ENCODE results near the gene KHDRBS1.

The KHDRBS1 gene

GRCh38 chr1:32045772-32046171 lies 32.1 kb downstream of the KHDRBS1 start:
- H3K4me3 ChIP-seq (ENCODE audit: low read depth, low read length), result no peak overlapping the region
- no peak for TF ChIP-seq CTCF (IDR thresholded peaks at IDR 0.05; ENCODE audit: control insufficient read depth, extremely low read depth, insufficient read depth)
- no peak for DNase-seq (ENCODE audit: low read depth)

- no peak for DNase-seq (ENCODE audit: low read depth)
- no peak for TF ChIP-seq CTCF (IDR thresholded peaks at IDR 0.05; ENCODE audit: control insufficient read depth, extremely low read depth, insufficient read depth)
- H3K4me3 ChIP-seq (ENCODE audit: low read depth, low read length), result no peak overlapping the region
Observed at GRCh38 chr1:32047701-32048100, 34.0 kb downstream of the KHDRBS1 start.

GRCh38 chr1:32048440-32048839 lies 34.8 kb downstream of the KHDRBS1 start:
- no peak for TF ChIP-seq CTCF (IDR thresholded peaks at IDR 0.05; ENCODE audit: control insufficient read depth, extremely low read depth, insufficient read depth)
- no peak overlapping the region for H3K4me3 ChIP-seq (ENCODE audit: low read depth, low read length)
- no peak for DNase-seq (ENCODE audit: low read depth)

GRCh38 chr1:32051706-32052105 lies 38.0 kb downstream of the KHDRBS1 start:
- no peak for TF ChIP-seq CTCF (IDR thresholded peaks at IDR 0.05; ENCODE audit: control insufficient read depth, extremely low read depth, insufficient read depth)
- DNase-seq (ENCODE audit: low read depth), result no peak
- H3K4me3 ChIP-seq (ENCODE audit: low read depth, low read length), result no peak overlapping the region

- H3K4me3 ChIP-seq (ENCODE audit: low read depth, low read length), result no peak overlapping the region
- TF ChIP-seq CTCF (IDR thresholded peaks at IDR 0.05; ENCODE audit: control insufficient read depth, extremely low read depth, insufficient read depth), result no peak
- DNase-seq (ENCODE audit: low read depth), result no peak
Observed at GRCh38 chr1:32052887-32053286, 39.2 kb downstream of the KHDRBS1 start.

- TF ChIP-seq CTCF (IDR thresholded peaks at IDR 0.05; ENCODE audit: control insufficient read depth, extremely low read depth, insufficient read depth), result no peak
- DNase-seq (ENCODE audit: low read depth), result no peak
- H3K4me3 ChIP-seq (ENCODE audit: low read depth, low read length), result no peak overlapping the region
Observed at GRCh38 chr1:32055416-32055815, 41.7 kb downstream of the KHDRBS1 start.

- no peak for DNase-seq (ENCODE audit: low read depth)
- H3K4me3 ChIP-seq (ENCODE audit: low read depth, low read length), result no peak overlapping the region
- TF ChIP-seq CTCF (IDR thresholded peaks at IDR 0.05; ENCODE audit: control insufficient read depth, extremely low read depth, insufficient read depth), result no peak
Observed at GRCh38 chr1:32056598-32056997, 42.9 kb downstream of the KHDRBS1 start.
